Stimulated activated CD4-positive, alpha-beta T cell treated with anti-CD3 and anti-CD28 coated beads, Interleukin-2, amount 100 ng/mL, for 48 hours (primary cell): ENCODE data around the gene LCN1.

Experiments
- DNase-seq, 2 donors: peaks; one replicate each; pipeline ENCODE4 v3.0.0-alpha.2; 2020

LCN1 gene

DNA sequence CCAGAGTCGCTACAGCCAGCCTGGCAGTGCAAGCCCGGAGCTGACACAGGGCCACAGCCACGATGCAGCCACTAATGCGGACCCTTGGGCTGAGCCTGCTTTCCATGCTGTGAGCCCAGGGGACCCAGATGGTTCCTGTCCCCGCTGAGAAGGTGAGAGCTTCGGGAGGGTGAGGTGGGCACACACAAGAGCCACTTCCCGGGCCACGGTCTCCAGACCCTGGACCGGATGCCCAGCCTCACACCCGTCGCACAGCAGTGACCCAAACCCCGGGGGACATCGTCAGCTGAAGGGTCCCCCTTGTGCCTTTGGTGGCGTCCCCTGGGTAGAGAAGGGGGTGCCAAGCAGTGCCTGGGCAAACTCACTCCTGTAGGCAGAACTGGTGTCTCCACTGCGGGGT lies 53.7 kb downstream of the LCN1 start:
- DNase-seq = no peak
